Measurements from ENCODE around the gene ANK3.

Gene ANK3

GRCh38 chr10:59995862-59996261, 393.8 kb downstream of the ANK3 start:
- no peak overlapping the region for H3K4me3 ChIP-seq (ENCODE audit: low read depth, low read length)
- no peak for DNase-seq (ENCODE audit: low read depth, low spot score)
- ChIA-PET CTCF (interaction anchor here (1.7 kb wide), 1 partner anchor 164 kb away, joined by 3 read pairs; no protein-coding TSS in a partner anchor), POLR2A (no interaction called here)
- no peak for TF ChIP-seq CTCF (IDR thresholded peaks at IDR 0.05; ENCODE audit: insufficient read depth, low read length, missing control alignments)

GRCh38 chr10:59993931-59994330, 395.7 kb downstream of the ANK3 start:
- no peak overlapping the region for H3K4me3 ChIP-seq (ENCODE audit: low read depth, low read length)
- POLR2A ChIA-PET = no interaction called here
- DNase-seq (ENCODE audit: low read depth, low spot score) = no peak
- CTCF ChIA-PET = no interaction called here
- TF ChIP-seq CTCF (IDR thresholded peaks at IDR 0.05; ENCODE audit: insufficient read depth, low read length, missing control alignments) = no peak

- no peak for TF ChIP-seq CTCF (IDR thresholded peaks at IDR 0.05; ENCODE audit: insufficient read depth, low read length, missing control alignments)
- DNase-seq (ENCODE audit: low read depth, low spot score) = no peak
- POLR2A ChIA-PET = interaction anchor here (0.8 kb wide), 1 partner anchor 41 kb away, joined by 3 read pairs; no protein-coding TSS in a partner anchor
- no peak overlapping the region for H3K4me3 ChIP-seq (ENCODE audit: low read depth, low read length)
- CTCF ChIA-PET = no interaction called here
These were observed 398.0 kb downstream of the ANK3 start for GRCh38 chr10:59991661-59992060.

- ChIA-PET CTCF (no interaction called here), POLR2A (interaction anchor here (0.8 kb wide), 1 partner anchor 40 kb away, joined by 3 read pairs; no protein-coding TSS in a partner anchor)
- no peak for TF ChIP-seq CTCF (IDR thresholded peaks at IDR 0.05; ENCODE audit: insufficient read depth, low read length, missing control alignments)
- no peak overlapping the region for H3K4me3 ChIP-seq (ENCODE audit: low read depth, low read length)
- no peak for DNase-seq (ENCODE audit: low read depth, low spot score)
These were observed 398.6 kb downstream of the ANK3 start for GRCh38 chr10:59991117-59991516.

- POLR2A ChIA-PET = no interaction called here
- no peak for DNase-seq (ENCODE audit: low read depth, low spot score)
- CTCF ChIA-PET = no interaction called here
- no peak for TF ChIP-seq CTCF (IDR thresholded peaks at IDR 0.05; ENCODE audit: insufficient read depth, low read length, missing control alignments)
- no peak overlapping the region for H3K4me3 ChIP-seq (ENCODE audit: low read depth, low read length)
These were observed 404.0 kb downstream of the ANK3 start for GRCh38 chr10:59985639-59986038.

- ChIA-PET POLR2A (no interaction called here), CTCF (no interaction called here)
- no peak for TF ChIP-seq CTCF (IDR thresholded peaks at IDR 0.05; ENCODE audit: insufficient read depth, low read length, missing control alignments)
- no peak overlapping the region for H3K4me3 ChIP-seq (ENCODE audit: low read depth, low read length)
- no peak for DNase-seq (ENCODE audit: low read depth, low spot score)
These were observed 405.3 kb downstream of the ANK3 start for GRCh38 chr10:59984415-59984814.

Data from AG04449 (cell line).